ENCODE measurements around the gene ZNF333. TPM values are rescaled to one million over a fixed set of nuclear protein-coding genes. Genes with fewer than 3 reads are reported as not detected.

The ZNF333 gene
- total RNA-seq, 1 donor from 2014 or later = 6.5 TPM

DNA sequence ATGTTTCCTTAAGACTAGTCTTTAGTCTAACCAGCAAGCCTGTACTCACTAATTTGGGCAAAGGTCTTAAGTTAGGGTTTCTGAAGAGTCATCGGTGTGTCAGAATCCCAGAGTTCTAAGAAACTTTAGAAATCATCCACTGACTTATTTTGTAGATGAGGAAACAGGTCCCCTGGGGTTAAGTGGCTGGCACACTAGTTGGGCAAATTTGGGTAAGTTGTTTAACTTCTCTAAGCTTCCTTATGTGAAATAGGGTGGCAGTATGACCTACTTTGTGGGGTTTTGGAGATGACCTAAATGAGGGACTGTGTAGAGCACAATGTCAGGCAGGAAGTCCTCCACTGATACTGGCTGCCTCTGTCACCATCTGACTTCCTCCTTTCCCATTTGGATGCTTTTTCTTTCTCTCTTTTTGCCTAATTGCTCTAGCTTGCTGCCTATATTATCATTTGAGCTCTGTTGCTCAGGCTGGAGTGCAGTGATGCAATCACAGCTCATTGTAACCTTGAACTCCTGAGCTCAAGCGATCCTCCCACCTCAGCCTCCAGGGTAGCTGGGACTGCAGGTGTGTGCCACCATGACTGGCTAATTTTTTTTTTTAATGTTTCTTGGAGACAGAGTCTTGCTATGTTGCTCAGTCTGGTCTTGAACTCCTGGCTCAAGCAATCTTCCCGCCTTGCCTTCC lies 17.5 kb upstream of the ZNF333 start:
- intact Hi-C loops (cut with micrococcal nuclease) = no loop called here
- Histone ChIP-seq H3K4me1 (no peaks in the 10 kb centered on the region), H3K27ac (replicated peaks) (no peak overlapping the region), H3K27me3 (ENCODE audit: low read depth) (peaks cover 81% of the 10 kb centered on the region), H3K9me3 (replicated peaks) (peaks cover 12% of the 10 kb centered on the region), H3K36me3 (no peaks in the 10 kb centered on the region), H3K4me3 (no peak overlapping the region)
- TF ChIP-seq, protein P1, sequence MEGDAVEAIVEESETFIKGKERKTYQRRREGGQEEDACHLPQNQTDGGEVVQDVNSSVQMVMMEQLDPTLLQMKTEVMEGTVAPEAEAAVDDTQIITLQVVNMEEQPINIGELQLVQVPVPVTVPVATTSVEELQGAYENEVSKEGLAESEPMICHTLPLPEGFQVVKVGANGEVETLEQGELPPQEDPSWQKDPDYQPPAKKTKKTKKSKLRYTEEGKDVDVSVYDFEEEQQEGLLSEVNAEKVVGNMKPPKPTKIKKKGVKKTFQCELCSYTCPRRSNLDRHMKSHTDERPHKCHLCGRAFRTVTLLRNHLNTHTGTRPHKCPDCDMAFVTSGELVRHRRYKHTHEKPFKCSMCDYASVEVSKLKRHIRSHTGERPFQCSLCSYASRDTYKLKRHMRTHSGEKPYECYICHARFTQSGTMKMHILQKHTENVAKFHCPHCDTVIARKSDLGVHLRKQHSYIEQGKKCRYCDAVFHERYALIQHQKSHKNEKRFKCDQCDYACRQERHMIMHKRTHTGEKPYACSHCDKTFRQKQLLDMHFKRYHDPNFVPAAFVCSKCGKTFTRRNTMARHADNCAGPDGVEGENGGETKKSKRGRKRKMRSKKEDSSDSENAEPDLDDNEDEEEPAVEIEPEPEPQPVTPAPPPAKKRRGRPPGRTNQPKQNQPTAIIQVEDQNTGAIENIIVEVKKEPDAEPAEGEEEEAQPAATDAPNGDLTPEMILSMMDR (IDR thresholded peaks at IDR 0.05; ENCODE audit: borderline replicate concordance) = no peak
- no peak for DNase-seq

DNA sequence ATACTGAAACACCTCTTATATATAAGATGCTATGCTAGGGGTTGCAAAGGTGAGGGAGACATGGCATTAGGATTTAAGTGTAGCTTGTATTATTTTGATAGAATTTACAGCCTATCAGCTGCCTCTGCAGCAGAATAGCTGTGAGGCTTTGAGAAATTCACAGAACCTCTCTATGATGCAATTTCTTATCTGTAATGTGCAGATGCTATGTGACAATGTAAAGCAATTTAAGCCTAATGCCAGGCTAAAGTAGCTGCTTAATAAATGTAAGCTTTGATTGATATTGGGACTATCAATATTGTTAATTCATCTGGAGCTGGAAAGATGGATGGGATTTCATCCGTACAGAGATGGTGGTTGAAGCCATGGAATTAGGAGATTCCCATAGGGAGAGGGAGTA lies 16.8 kb upstream of the ZNF333 start:
- Histone ChIP-seq H3K9me3 (replicated peaks) (peaks cover 12% of the 10 kb centered on the region), H3K27ac (replicated peaks) (no peak overlapping the region), H3K4me1 (no peaks in the 10 kb centered on the region), H3K4me3 (no peak overlapping the region), H3K27me3 (ENCODE audit: low read depth) (peaks cover 81% of the 10 kb centered on the region), H3K36me3 (no peaks in the 10 kb centered on the region)
- intact Hi-C loops (cut with micrococcal nuclease) = no loop called here
- no peak for DNase-seq
- TF ChIP-seq, protein P1 (IDR thresholded peaks at IDR 0.05; ENCODE audit: borderline replicate concordance) = no peak

DNA sequence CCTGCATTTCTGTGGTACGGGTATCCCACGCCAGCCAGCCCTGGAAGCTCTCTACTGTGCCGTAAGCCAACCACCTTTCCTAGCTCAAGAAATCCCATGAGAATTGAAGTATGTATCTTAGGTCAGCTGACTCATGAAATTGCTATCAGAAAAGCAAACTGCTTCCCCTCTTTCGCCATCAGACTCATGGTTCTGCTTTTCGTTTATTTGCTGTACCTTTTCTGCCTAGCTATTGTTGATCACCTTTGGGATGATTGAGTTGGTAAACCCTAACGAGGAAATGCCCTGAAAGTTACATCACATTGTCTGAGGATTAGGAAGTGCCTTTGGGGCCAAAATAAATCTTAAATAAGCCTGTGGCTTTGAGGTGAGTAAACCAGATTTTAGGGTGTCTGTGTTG lies 15.1 kb upstream of the ZNF333 start, which contains the start of gene ADGRE3:
Gene ADGRE3, minus strand, starts transcription at position 81 of the 400 bp plus-strand sequence. Its CDS starts 74 bp downstream, at position 7.
- Histone ChIP-seq H3K27me3 (ENCODE audit: low read depth) (peaks cover 78% of the 10 kb centered on the region), H3K4me3 (no peak within 1 kb of the TSS), H3K4me1 (no peaks in the 10 kb centered on the region), H3K27ac (replicated peaks) (no peak within 1 kb of the TSS), H3K9me3 (replicated peaks) (peaks cover 7% of the 10 kb centered on the region), H3K36me3 (no peaks in the 10 kb centered on the region)
- TF ChIP-seq, protein P1 (IDR thresholded peaks at IDR 0.05; ENCODE audit: borderline replicate concordance) = no peak
- no peak for DNase-seq
- intact Hi-C loops (cut with micrococcal nuclease) = no loop called here

DNA sequence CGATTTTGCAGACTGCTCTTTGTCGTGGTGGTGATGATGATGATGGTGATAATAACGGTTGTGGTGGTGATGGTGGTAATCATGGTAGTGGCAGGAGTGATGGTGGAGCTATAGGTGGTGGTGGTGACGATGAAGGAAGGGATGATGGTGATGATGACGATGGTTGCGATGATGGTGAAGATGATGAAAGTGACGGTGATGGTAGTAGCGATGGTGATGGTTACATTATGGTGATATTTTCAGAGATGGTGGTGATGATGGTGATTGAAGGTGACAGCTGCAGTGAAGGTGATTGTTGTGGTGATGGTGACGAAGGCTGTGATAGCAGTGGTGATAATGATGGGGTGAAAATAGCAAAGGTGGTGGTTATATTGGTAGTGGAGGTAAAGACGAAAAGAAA lies 13.1 kb upstream of the ZNF333 start:
- H3K4me1 ChIP-seq = no peaks in the 10 kb centered on the region
- no peak overlapping the region for H3K4me3 ChIP-seq
- H3K36me3 ChIP-seq = no peaks in the 10 kb centered on the region
- intact Hi-C loops (cut with micrococcal nuclease) = no loop called here
- TF ChIP-seq, protein P1 (IDR thresholded peaks at IDR 0.05; ENCODE audit: borderline replicate concordance) = no peak
- no peak for DNase-seq
- no peak overlapping the region for H3K27ac ChIP-seq (replicated peaks)
- H3K27me3 ChIP-seq (ENCODE audit: low read depth) = peaks cover 58% of the 10 kb centered on the region
- H3K9me3 ChIP-seq (replicated peaks) = no peaks in the 10 kb centered on the region

DNA sequence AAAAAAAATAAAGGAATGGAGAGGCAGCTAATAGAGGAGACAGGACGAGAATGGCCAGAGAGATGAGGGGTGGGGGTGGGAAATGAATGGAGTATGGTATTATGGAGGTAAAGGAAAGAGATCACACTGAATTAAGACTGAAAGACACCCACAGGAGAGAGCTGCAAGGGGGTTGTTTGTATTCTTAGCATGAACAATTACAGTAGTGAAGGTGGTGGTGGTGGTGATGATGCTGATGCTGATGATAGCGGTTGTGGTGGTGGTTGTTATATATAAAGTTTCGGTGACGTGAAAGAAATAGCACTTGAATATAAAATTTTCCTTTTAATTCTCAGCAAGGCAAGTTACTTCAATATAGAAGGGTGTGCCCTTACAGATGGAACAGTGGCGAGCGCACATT lies 12.4 kb upstream of the ZNF333 start:
- Histone ChIP-seq H3K9me3 (replicated peaks) (no peaks in the 10 kb centered on the region), H3K36me3 (no peaks in the 10 kb centered on the region), H3K27ac (replicated peaks) (no peak overlapping the region), H3K27me3 (ENCODE audit: low read depth) (peaks cover 54% of the 10 kb centered on the region), H3K4me3 (no peak overlapping the region), H3K4me1 (no peaks in the 10 kb centered on the region)
- no peak for DNase-seq
- TF ChIP-seq, protein P1 (IDR thresholded peaks at IDR 0.05; ENCODE audit: borderline replicate concordance) = no peak
- intact Hi-C loops (cut with micrococcal nuclease) = no loop called here
